Smooth muscle cell of the coronary artery (primary cell): ENCODE results near the gene GFI1B. TPM values are rescaled to one million over a fixed set of nuclear protein-coding genes. Genes with fewer than 3 reads are reported as not detected.

Source experiments
- total RNA-seq: library from RNA; depleted of rRNA; stranded (reverse); fragments of >200 nt; gene quantifications from 2 replicates; pipeline ENCODE4 v1.2.3, GENCODE V29; 2014; ENCODE audit warnings: low replicate concordance

The GFI1B gene
- total RNA-seq = 0.60 TPM in 1 of 2 replicates, not detected in the other

GRCh38 chr9:132978451-132979131 lies at the start of gene GFI1B:
GFI1B (plus strand) TSS chr9:132978694; CDS start chr9:132986679, 7,985 bp downstream.

GRCh38 chr9:132944294-132945185 lies 34.0 kb upstream of the GFI1B start, which contains the start of gene TSC1:
TSC1 (minus strand) TSS chr9:132944616; CDS start chr9:132928872, 15,744 bp downstream.

DNA sequence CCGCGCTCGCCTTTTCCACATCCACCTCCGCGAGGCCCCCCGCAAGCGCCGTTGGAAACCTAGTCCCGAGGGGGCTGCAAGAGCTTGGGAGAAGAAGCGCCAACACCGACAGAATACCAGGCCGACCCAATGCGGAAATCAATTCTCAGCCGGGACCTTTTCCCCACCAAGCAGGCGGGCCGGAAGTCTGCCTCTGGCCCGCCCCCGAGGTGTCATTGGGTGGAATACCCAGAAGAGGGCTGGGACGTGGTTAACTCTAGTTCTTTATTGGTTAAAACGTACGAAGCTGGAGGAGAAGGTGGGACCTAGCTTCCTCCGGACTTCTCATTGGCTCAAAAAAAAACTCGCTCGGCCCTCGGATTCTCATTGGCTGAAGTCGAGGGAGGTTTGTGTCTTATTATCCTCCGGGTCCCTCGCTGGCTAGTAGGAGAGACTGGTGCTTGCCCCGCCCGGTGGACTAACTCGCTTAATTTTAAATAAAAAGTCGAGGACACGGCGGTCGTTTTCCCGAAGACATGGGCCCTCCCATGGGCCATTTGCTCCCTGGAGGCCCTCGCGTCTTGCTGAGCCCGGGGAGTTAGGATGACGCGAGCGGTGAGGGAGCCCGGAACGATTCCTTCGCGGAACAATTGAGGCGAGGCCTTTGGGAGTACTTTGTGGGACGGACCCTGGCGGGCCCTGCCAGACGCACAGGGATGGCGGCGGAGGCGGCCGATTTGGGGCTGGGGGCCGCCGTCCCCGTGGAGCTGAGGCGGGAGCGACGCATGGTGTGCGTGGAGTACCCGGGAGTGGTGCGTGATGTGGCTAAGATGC lies 52.0 kb downstream of the GFI1B start, which contains the start of gene GTF3C5:
GTF3C5 (plus strand) TSS at position 681 of the 813 bp plus-strand sequence; CDS start at position 696, 15 bp downstream.

Other genes with a start within 250 kb of the GFI1B start
- 0.15 and 0.23 TPM in 2 replicates for gene AK8, start 100.4 kb upstream of the GFI1B start, total RNA-seq
- gene SPACA9, start 99.8 kb upstream of the GFI1B start, total RNA-seq = 2.6 and 3.2 TPM in 2 replicates
- gene TSC1, start 34.1 kb upstream of the GFI1B start, total RNA-seq = 19.8 and 38.7 TPM in 2 replicates
- 30.9 and 34.4 TPM in 2 replicates for gene GTF3C5, start 52.3 kb downstream of the GFI1B start, total RNA-seq
- under 0.01 and 0.15 TPM in 2 replicates for gene CEL, start 83.3 kb downstream of the GFI1B start, total RNA-seq
- gene RALGDS, start 142.5 kb downstream of the GFI1B start, total RNA-seq = 18.6 and 22.1 TPM in 2 replicates
- gene GBGT1, start 185.2 kb downstream of the GFI1B start, total RNA-seq = 3.5 and 7.7 TPM in 2 replicates
- gene OBP2B, start 230.6 kb downstream of the GFI1B start, total RNA-seq = not detected in 2 replicates